Measurements from ENCODE around the gene WBP4. TPM values are rescaled to one million over a fixed set of nuclear protein-coding genes. Genes with fewer than 3 reads are reported as not detected.

Gene WBP4
- total RNA-seq, 4 donors from 2014 or later: 15.3 to 23.2 (median 18.5) TPM

DNA sequence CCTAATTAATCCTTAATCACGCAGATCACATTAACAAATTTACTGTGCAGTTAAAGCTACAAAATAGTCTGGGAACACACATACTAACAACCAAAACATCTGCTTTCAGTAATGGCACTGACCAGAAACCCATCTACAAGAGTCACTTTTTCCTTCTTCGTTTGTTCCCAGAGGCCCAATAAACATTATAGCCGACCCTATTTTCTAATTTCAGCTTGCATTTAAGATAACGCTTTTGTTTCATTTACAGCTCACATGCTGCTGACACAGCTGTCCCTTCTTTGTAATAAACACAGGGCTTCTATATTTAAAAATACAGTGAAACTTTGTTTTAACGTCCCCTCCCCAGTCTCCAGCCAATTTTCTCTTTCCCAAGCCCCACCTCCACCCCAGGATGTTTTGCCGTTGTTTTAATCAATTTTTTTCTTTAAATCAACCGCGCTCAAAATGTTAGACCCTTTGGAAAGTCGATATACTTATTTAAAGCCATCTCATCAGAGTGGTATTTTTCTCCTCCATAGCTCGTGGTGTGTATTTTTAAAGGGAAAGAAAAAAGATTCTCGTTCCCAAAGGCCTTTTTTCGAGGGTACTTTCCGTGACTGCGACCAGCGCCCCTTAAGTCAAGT, 1.7 kb upstream of the WBP4 start:
- Histone ChIP-seq H3K27ac (replicated peaks in 1 of 4) (peak overlapping the region; percentile 95 to 99 (median 99)), H3K27me3 (no peaks in the 10 kb centered on the region), H3K4me1 (peaks cover 58 to 73% (median 70%) of the 10 kb centered on the region in 4 donors), H3K9me3 (no peaks in the 10 kb centered on the region), H3K4me3 (peak overlapping the region; percentile 77 to 89 (median 82)), H3K36me3 (peaks cover 0 to 4% (median 0%) of the 10 kb centered on the region in 4 donors)
- intact Hi-C loops (cut with DNase I): loop anchor here (5.0 to 10.0 kb wide), 4 partner anchors 75 to 985 kb away; partner anchors contain the start of genes DGKH and MRPS31
- TF ChIP-seq, protein P1, sequence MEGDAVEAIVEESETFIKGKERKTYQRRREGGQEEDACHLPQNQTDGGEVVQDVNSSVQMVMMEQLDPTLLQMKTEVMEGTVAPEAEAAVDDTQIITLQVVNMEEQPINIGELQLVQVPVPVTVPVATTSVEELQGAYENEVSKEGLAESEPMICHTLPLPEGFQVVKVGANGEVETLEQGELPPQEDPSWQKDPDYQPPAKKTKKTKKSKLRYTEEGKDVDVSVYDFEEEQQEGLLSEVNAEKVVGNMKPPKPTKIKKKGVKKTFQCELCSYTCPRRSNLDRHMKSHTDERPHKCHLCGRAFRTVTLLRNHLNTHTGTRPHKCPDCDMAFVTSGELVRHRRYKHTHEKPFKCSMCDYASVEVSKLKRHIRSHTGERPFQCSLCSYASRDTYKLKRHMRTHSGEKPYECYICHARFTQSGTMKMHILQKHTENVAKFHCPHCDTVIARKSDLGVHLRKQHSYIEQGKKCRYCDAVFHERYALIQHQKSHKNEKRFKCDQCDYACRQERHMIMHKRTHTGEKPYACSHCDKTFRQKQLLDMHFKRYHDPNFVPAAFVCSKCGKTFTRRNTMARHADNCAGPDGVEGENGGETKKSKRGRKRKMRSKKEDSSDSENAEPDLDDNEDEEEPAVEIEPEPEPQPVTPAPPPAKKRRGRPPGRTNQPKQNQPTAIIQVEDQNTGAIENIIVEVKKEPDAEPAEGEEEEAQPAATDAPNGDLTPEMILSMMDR (IDR thresholded peaks at IDR 0.05): no peak
- TF ChIP-seq EP300 (IDR thresholded peaks at IDR 0.05) (no peak), POLR2AphosphoS5 (IDR thresholded peaks at IDR 0.05) (no peak), POLR2A (IDR thresholded peaks at IDR 0.05; ENCODE audit: low read depth) (no peak)
- WGBS: 1% methylated on average over 15 of the region's 15 CpGs
- DNase-seq (ENCODE audit: extremely low spot score): no peak

- TF ChIP-seq EP300 (IDR thresholded peaks at IDR 0.05) (peak; percentile 38), POLR2AphosphoS5 (IDR thresholded peaks at IDR 0.05) (peak; percentile 79 to 81), POLR2A (IDR thresholded peaks at IDR 0.05; ENCODE audit: low read depth) (peak; percentile 53)
- TF ChIP-seq, protein P1 (IDR thresholded peaks at IDR 0.05): peak in 2 of 3 experiments; percentile 26 to 32
- under 1% methylated on average over 35 of the region's 57 CpGs for WGBS
- intact Hi-C loops (cut with DNase I): loop anchor here (5.0 to 10.0 kb wide), 3 partner anchors 138 to 985 kb away; partner anchors contain the start of genes DGKH and MRPS31
- H3K9me3 ChIP-seq: no peaks in the 10 kb centered on the region
- H3K27ac ChIP-seq (replicated peaks in 1 of 4): peak overlapping the region; percentile 95 to 99 (median 99)
- peaks cover 0 to 4% (median 0%) of the 10 kb centered on the region in 4 donors for H3K36me3 ChIP-seq
- DNase-seq (ENCODE audit: extremely low spot score): peak; percentile 97
- H3K27me3 ChIP-seq: no peaks in the 10 kb centered on the region
- peaks cover 58 to 73% (median 70%) of the 10 kb centered on the region in 4 donors for H3K4me1 ChIP-seq
- H3K4me3 ChIP-seq: peak overlapping the region; percentile 77 to 89 (median 82)
Measured at GRCh38 chr13:41060082-41060723, 1.1 kb upstream of the WBP4 start.

DNA sequence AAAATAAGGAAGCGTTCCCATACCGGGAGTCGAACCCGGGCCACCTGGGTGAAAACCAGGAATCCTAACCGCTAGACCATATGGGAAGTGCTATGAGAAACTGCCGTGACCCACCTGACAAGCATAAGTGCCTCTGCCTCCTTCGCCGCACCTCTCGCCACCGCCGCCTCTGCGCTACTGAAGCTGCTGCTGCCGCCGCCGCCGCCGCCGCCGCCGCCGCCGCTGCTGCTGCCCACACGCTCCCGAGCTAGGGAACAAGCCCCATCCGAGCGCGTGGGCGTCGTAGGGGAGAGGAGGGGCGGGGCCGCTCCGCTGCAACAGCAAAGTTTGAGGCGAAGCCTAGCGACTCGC, 610 bp upstream of the WBP4 start:
- Histone ChIP-seq H3K27ac (replicated peaks in 1 of 4) (peak overlapping the region; percentile 95 to 99 (median 99)), H3K4me1 (peaks cover 56 to 73% (median 70%) of the 10 kb centered on the region in 4 donors), H3K9me3 (no peaks in the 10 kb centered on the region), H3K27me3 (no peaks in the 10 kb centered on the region), H3K36me3 (peaks cover 0 to 7% (median 2%) of the 10 kb centered on the region in 4 donors), H3K4me3 (peak overlapping the region; percentile 77 to 89 (median 82))
- TF ChIP-seq EP300 (IDR thresholded peaks at IDR 0.05) (no peak), POLR2A (IDR thresholded peaks at IDR 0.05; ENCODE audit: low read depth) (peak; percentile 34), POLR2AphosphoS5 (IDR thresholded peaks at IDR 0.05) (no peak)
- peak; percentile 94 for DNase-seq (ENCODE audit: extremely low spot score)
- WGBS: under 1% methylated on average over 11 of the region's 35 CpGs
- intact Hi-C loops (cut with DNase I): loop anchor here (5.0 to 10.0 kb wide), 3 partner anchors 138 to 984 kb away; partner anchors contain the start of genes DGKH and MRPS31

DNA sequence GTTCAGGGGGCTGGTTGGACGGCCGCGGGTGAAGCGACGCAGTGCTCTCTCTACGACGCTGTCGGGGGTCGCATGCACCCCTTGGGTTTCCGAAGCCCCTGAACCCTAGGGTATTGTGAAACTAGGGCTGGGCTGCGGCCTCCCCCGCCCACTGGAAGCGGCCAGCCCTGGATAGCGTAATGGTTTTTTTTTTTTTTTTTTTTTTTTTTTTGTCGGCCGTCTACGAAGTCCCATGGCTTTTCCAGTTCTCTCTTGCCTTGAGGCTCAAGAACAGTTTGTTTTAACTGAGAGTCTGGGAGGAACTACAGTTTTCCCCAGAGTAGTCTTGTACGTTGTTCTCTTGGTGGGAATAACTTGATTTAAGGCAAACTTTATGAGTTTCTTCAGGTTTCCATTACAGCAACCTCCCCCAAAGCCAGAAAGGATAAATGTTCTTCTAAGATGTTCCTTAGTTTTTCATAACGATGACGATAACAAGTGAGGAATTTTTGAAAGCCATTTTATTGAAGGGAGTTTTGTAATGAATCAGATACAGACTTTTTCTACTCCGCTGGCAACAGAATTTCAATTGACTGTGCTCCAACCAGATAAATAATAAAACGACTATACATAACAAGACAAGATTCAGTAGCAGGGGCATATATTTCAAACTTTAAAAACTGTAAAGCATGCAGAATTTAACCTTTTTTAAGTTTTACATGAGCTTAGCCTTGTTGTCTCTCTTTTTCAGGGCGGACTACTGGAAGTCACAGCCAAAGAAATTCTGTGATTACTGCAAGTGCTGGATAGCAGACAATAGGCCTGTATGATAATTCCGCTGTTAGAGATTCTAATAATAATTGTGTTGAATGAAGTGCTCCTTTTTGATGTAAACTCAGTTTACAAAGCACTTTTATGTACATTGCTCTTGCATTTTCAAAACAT, 867 bp downstream of the WBP4 start:
- peaks cover 46 to 65% (median 62%) of the 10 kb centered on the region in 4 donors for H3K4me1 ChIP-seq
- intact Hi-C loops (cut with DNase I): loop anchor here (5.0 to 10.0 kb wide), 3 partner anchors 140 to 983 kb away; partner anchors contain the start of genes DGKH and MRPS31

More for the DNA sequence above, 867 bp downstream of the WBP4 start:
- no peak for DNase-seq (ENCODE audit: extremely low spot score)
- no peak for TF ChIP-seq POLR2AphosphoS5 (IDR thresholded peaks at IDR 0.05)
- TF ChIP-seq, protein P1 (IDR thresholded peaks at IDR 0.05): no peak
- TF ChIP-seq EP300 (IDR thresholded peaks at IDR 0.05): no peak
- no peak for TF ChIP-seq POLR2A (IDR thresholded peaks at IDR 0.05; ENCODE audit: low read depth)
- Histone ChIP-seq H3K36me3 (peaks cover 6 to 22% (median 13%) of the 10 kb centered on the region in 4 donors), H3K9me3 (no peaks in the 10 kb centered on the region), H3K4me3 (peak overlapping the region; percentile 77 to 89 (median 82)), H3K27me3 (no peaks in the 10 kb centered on the region), H3K27ac (replicated peaks in 1 of 4) (peak overlapping the region; percentile 95 to 99 (median 99))
- 5% methylated on average over 17 of the region's 24 CpGs for WGBS

Measured in esophagus muscularis mucosa (tissue), 4 donors.